H1 (cell line): ENCODE data around the gene PDZK1IP1. TPM values are rescaled to one million over a fixed set of nuclear protein-coding genes. Genes with fewer than 3 reads are reported as not detected.

ENCODE experiments used
- CTCF ChIA-PET: fragments of 300-600 bp; sonication (Branson Sonifier 250); formaldehyde crosslinking; loops from one replicate; lab custom pipeline; 2021; ENCODE audit not compliant: partially characterized antibody; lab: Charles Lee
- POLR2A ChIA-PET: fragments of 300-600 bp; sonication (Branson Sonifier 250); formaldehyde crosslinking; loops from one replicate; lab custom pipeline; 2021; ENCODE audit warnings: inconsistent platforms; ENCODE audit not compliant: partially characterized antibody; lab: Charles Lee
- DNase-seq, 2 experiments: peaks; one replicate each; pipeline versions ENCODE4 v3.0.0 to v3.0.0-alpha.2; 2010 to 2022; ENCODE audit warnings: low spot score in 2 of 2, low read depth in 1 of 2, mixed read lengths in 1 of 2
- FAIRE-seq: peaks from 2 replicates; lab custom pipeline; 2011; peaks lifted over from hg19 to GRCh38; lab: Jason Lieb, UNC
- H2AFZ ChIP-seq: 2 replicates; pipeline ENCODE4 v1.8.1; 2012; ENCODE audit warnings: low read length, inconsistent platforms
- H2AK5ac ChIP-seq: 2 replicates; pipeline ENCODE4 v1.6.1; 2013; ENCODE audit warnings: low read depth, low read length
- H2BK120ac ChIP-seq: replicated peaks from 2 replicates; pipeline ENCODE3; 2013; ENCODE audit warnings: low read depth, low read length, inconsistent platforms
- H2BK12ac ChIP-seq: 2 replicates; pipeline ENCODE4 v1.6.1; 2013; ENCODE audit warnings: low read depth, low read length
- H2BK15ac ChIP-seq: 2 replicates; pipeline ENCODE4 v1.6.1; 2013; ENCODE audit warnings: low read length
- H2BK20ac ChIP-seq: 2 replicates; pipeline ENCODE4 v1.6.1; 2013; ENCODE audit warnings: low read length
- H2BK5ac ChIP-seq: 2 replicates; pipeline ENCODE4 v1.6.1; 2013; ENCODE audit warnings: low read depth, low read length
- H3K14ac ChIP-seq: 2 replicates; pipeline ENCODE4 v1.6.1; 2013; ENCODE audit warnings: inconsistent platforms; ENCODE audit not compliant: insufficient read length
- H3K18ac ChIP-seq: 2 replicates; pipeline ENCODE4 v1.6.1; 2013; ENCODE audit warnings: low read length; ENCODE audit errors: extremely low read depth
- H3K23ac ChIP-seq: 2 replicates; pipeline ENCODE4 v1.6.1; 2013; ENCODE audit warnings: inconsistent platforms; ENCODE audit not compliant: insufficient read length
- H3K23me2 ChIP-seq: 2 replicates; pipeline ENCODE4 v1.6.1; 2013; ENCODE audit warnings: low read depth, low read length
- H3K27ac ChIP-seq: 2 replicates; pipeline ENCODE4 v1.6.1; 2011; ENCODE audit warnings: low read depth, low read length, inconsistent platforms
- H3K27me3 ChIP-seq, 4 experiments: replicated peaks in 1 of 4; 1 replicate in 1 of 4; 2 replicates in 3 of 4; pipeline versions ENCODE4 v1.6.1 to v1.8.1; 2011 to 2013; ENCODE audit warnings: low read length in 3 of 4, mild to moderate bottlenecking in 3 of 4, inconsistent platforms in 2 of 4, mixed read lengths in 2 of 4, moderate library complexity in 1 of 4; ENCODE audit not compliant: control insufficient read depth in 3 of 4, insufficient read depth in 3 of 4; ENCODE audit errors: extremely low read depth in 1 of 4
- H3K36me3 ChIP-seq, 4 experiments: 2 replicates each; pipeline versions ENCODE4 v1.6.1 to v1.8.1; 2011 to 2013; ENCODE audit warnings: mild to moderate bottlenecking in 4 of 4, low read length in 3 of 4, moderate library complexity in 2 of 4, control low read depth in 1 of 4, inconsistent platforms in 1 of 4; ENCODE audit not compliant: insufficient read depth in 4 of 4, control insufficient read depth in 2 of 4
- H3K4ac ChIP-seq: replicated peaks from 2 replicates; pipeline ENCODE3; 2013; ENCODE audit warnings: low read length, low read depth, mixed read lengths, inconsistent platforms; ENCODE audit not compliant: insufficient read length
- H3K4me1 ChIP-seq, 4 experiments: replicated peaks in 1 of 4; 1 replicate in 1 of 4; 2 replicates in 3 of 4; pipeline versions ENCODE4 v1.6.1 to v1.8.1; 2011 to 2013; ENCODE audit warnings: low read length in 3 of 4, inconsistent platforms in 2 of 4, mixed read lengths in 1 of 4; ENCODE audit not compliant: insufficient read depth in 4 of 4, control insufficient read depth in 3 of 4
- H3K4me2 ChIP-seq, 2 experiments: 2 replicates each; pipeline versions ENCODE4 v1.6.1 to v1.8.1; 2011 to 2013; ENCODE audit warnings: low read depth in 2 of 2, low read length in 2 of 2, control low read depth in 1 of 2, inconsistent platforms in 1 of 2, mild to moderate bottlenecking in 1 of 2; ENCODE audit not compliant: insufficient read depth in 1 of 2
- H3K4me3 ChIP-seq, 4 experiments: fragments of 200-600, 300-600 bp in 1 of 4; sonication (generic), shearing (Covaris generic), sonication (Bioruptor Twin) in 1 of 4; 2 replicates each; pipeline versions ENCODE4 v1.5.1 to v1.8.1; 2011 to 2016; ENCODE audit warnings: low read length in 4 of 4, low read depth in 3 of 4, control low read depth in 2 of 4, inconsistent platforms in 2 of 4, mild to moderate bottlenecking in 2 of 4, mixed read lengths in 1 of 4, moderate library complexity in 1 of 4; ENCODE audit not compliant: insufficient read depth in 2 of 4; ENCODE audit errors: extremely low read depth in 1 of 4
- H3K56ac ChIP-seq: replicated peaks from 2 replicates; pipeline ENCODE3; 2013; ENCODE audit warnings: low read depth, mild to moderate bottlenecking, mixed read lengths, low read length, inconsistent platforms; ENCODE audit not compliant: insufficient read length
- H3K79me1 ChIP-seq: 2 replicates; pipeline ENCODE4 v1.6.1; 2013; ENCODE audit warnings: low read depth, low read length, control low read depth
- H3K79me2 ChIP-seq, 2 experiments: 2 replicates each; pipeline versions ENCODE4 v1.6.1 to v1.8.1; 2012 to 2013; ENCODE audit warnings: low read length in 2 of 2, mild to moderate bottlenecking in 2 of 2, inconsistent platforms in 1 of 2; ENCODE audit not compliant: insufficient read depth in 2 of 2, control insufficient read depth in 1 of 2
- H3K9ac ChIP-seq, 4 experiments: replicated peaks in 1 of 4; 1 replicate in 1 of 4; 2 replicates in 3 of 4; pipeline versions ENCODE4 v1.6.1 to v1.8.1; 2011 to 2013; ENCODE audit warnings: low read depth in 3 of 4, low read length in 3 of 4, control low read depth in 2 of 4, mild to moderate bottlenecking in 2 of 4, moderate library complexity in 2 of 4, inconsistent platforms in 1 of 4; ENCODE audit errors: extremely low read depth in 1 of 4
- H3K9me3 ChIP-seq, 2 experiments: 2 replicates each; pipeline versions ENCODE4 v1.6.1 to v1.8.1; 2012 to 2013; ENCODE audit warnings: mild to moderate bottlenecking in 2 of 2, moderate library complexity in 2 of 2, control low read depth in 1 of 2, inconsistent platforms in 1 of 2, low read depth in 1 of 2, low read length in 1 of 2, mixed read lengths in 1 of 2; ENCODE audit not compliant: insufficient read depth in 2 of 2
- H4K20me1 ChIP-seq, 2 experiments: replicated peaks in 1 of 2; 2 replicates each; pipeline versions ENCODE3 to v1.8.1; 2011 to 2013; ENCODE audit warnings: inconsistent platforms in 2 of 2, low read length in 2 of 2, mild to moderate bottlenecking in 1 of 2; ENCODE audit not compliant: insufficient read depth in 2 of 2, control insufficient read depth in 1 of 2
- H4K5ac ChIP-seq: 2 replicates; pipeline ENCODE4 v1.6.1; 2013; ENCODE audit warnings: low read length, low read depth, mixed read lengths, inconsistent platforms; ENCODE audit not compliant: insufficient read length
- H4K8ac ChIP-seq: 2 replicates; pipeline ENCODE4 v1.8.0; 2013; ENCODE audit warnings: mild to moderate bottlenecking, moderate library complexity, low read length, inconsistent platforms; ENCODE audit not compliant: insufficient read depth; ENCODE audit errors: extremely low read depth
- H4K91ac ChIP-seq: replicated peaks from 2 replicates; pipeline ENCODE3; 2013; ENCODE audit warnings: low read length, mixed read lengths, inconsistent platforms; ENCODE audit not compliant: insufficient read length
- CHD1 ChIP-seq: IDR thresholded peaks from 2 replicates; pipeline ENCODE4 v1.6.1; 2012; ENCODE audit warnings: low read depth, low read length, improper control_type of control experiment
- HDAC2 ChIP-seq, 2 experiments: fragments of 300-600 bp in 1 of 2; sonication (generic) in 1 of 2; IDR thresholded peaks; 2 replicates each; pipeline ENCODE4 v1.6.1; 2011 to 2012; ENCODE audit warnings: low read depth in 2 of 2, low read length in 2 of 2, mild to moderate bottlenecking in 2 of 2, moderate library complexity in 2 of 2, borderline replicate concordance in 1 of 2, inconsistent platforms in 1 of 2
- NRF1 ChIP-seq: IDR thresholded peaks from 2 replicates; pipeline ENCODE4 v1.6.1; 2011; ENCODE audit warnings: mild to moderate bottlenecking, low read depth, low read length, improper control_type of control experiment
- POLR2A ChIP-seq, 2 experiments: IDR thresholded peaks; 1 replicate in 1 of 2; 2 replicates in 1 of 2; pipeline ENCODE4 v1.6.1; 2011; ENCODE audit warnings: low read depth in 2 of 2, low read length in 2 of 2, mild to moderate bottlenecking in 2 of 2; ENCODE audit errors: control extremely low read depth in 1 of 2
- RAD21 ChIP-seq, 2 experiments: IDR thresholded peaks in 1 of 2; conservative IDR thresholded peaks in 1 of 2; 2 replicates each; pipeline ENCODE4 v1.6.1; 2011; ENCODE audit warnings: low read depth in 2 of 2, low read length in 2 of 2, improper control_type of control experiment in 1 of 2, inconsistent platforms in 1 of 2, mild to moderate bottlenecking in 1 of 2, moderate library complexity in 1 of 2
- SIX5 ChIP-seq: IDR thresholded peaks from 2 replicates; pipeline ENCODE4 v1.6.1; 2011; ENCODE audit warnings: mild to moderate bottlenecking, low read depth, low read length
- SP4 ChIP-seq: IDR thresholded peaks from 2 replicates; pipeline ENCODE4 v1.6.1; 2012; ENCODE audit warnings: low read length, inconsistent platforms
- SUZ12 ChIP-seq: fragments of 200-600 bp; sonication (generic); IDR thresholded peaks from 2 replicates; pipeline ENCODE4 v1.6.1; 2012; ENCODE audit warnings: mild to moderate bottlenecking, inconsistent platforms, low read length, moderate library complexity, mixed read lengths
- TEAD4 ChIP-seq: IDR thresholded peaks from 2 replicates; pipeline ENCODE4 v1.6.1; 2012; ENCODE audit warnings: low read depth, low read length, inconsistent platforms, mixed read lengths
- WGBS, 2 experiments: shearing (Covaris generic) in 1 of 2; methylation state at CpG; one replicate each; pipeline versions ENCODE4 v1.1.6 to v1.1.7; 2013 to 2015; ENCODE audit warnings: low lambda C conversion rate in 2 of 2, mixed read lengths in 2 of 2, inconsistent platforms in 1 of 2, low coverage in 1 of 2, missing lambda C conversion rate in 1 of 2; ENCODE audit not compliant: insufficient replicate concordance in 2 of 2, insufficient coverage in 1 of 2, insufficient read length in 1 of 2; ENCODE audit errors: extremely low coverage in 1 of 2, missing lambda C conversion rate in 1 of 2; 5-methylcytosine and 5-hydroxymethylcytosine counted together
- polyA plus RNA-seq, 7 experiments: library from polyadenylated mRNA; depleted of rRNA in 3 of 7; stranded (reverse) in 5 of 7; unstranded in 2 of 7; fragments of >200 nt in 5 of 7; fragments of 200-250 nt in 2 of 7; gene quantifications; 1 replicate in 5 of 7; 2 replicates in 1 of 7; 4 replicates in 1 of 7; pipeline versions ENCODE4 v1.2.1 to v1.2.3, GENCODE V29; 2011 to 2013; ENCODE audit warnings: missing spikeins in 2 of 7, mixed read lengths in 2 of 7
- total RNA-seq: library from RNA; stranded (reverse); fragmentation: NEBNext Ultra II Directional; extraction: Animal tissue kit (Norgen Biotek cat#: 25700); gene quantifications from 2 replicates; pipeline ENCODE4 v1.2.1, GENCODE V29; 2021
- TF ChIP-seq, protein P1 (sequence below): IDR thresholded peaks from 2 replicates; pipeline ENCODE4 v1.6.1; 2011; ENCODE audit warnings: low read length, improper control_type of control experiment

Gene PDZK1IP1
- total and polyA plus RNA-seq, 2 of the 8 experiments (the other 6 are each of a cell fraction or from before 2014, with no cell fraction given) = 0.17 TPM; not detected in 1

DNA sequence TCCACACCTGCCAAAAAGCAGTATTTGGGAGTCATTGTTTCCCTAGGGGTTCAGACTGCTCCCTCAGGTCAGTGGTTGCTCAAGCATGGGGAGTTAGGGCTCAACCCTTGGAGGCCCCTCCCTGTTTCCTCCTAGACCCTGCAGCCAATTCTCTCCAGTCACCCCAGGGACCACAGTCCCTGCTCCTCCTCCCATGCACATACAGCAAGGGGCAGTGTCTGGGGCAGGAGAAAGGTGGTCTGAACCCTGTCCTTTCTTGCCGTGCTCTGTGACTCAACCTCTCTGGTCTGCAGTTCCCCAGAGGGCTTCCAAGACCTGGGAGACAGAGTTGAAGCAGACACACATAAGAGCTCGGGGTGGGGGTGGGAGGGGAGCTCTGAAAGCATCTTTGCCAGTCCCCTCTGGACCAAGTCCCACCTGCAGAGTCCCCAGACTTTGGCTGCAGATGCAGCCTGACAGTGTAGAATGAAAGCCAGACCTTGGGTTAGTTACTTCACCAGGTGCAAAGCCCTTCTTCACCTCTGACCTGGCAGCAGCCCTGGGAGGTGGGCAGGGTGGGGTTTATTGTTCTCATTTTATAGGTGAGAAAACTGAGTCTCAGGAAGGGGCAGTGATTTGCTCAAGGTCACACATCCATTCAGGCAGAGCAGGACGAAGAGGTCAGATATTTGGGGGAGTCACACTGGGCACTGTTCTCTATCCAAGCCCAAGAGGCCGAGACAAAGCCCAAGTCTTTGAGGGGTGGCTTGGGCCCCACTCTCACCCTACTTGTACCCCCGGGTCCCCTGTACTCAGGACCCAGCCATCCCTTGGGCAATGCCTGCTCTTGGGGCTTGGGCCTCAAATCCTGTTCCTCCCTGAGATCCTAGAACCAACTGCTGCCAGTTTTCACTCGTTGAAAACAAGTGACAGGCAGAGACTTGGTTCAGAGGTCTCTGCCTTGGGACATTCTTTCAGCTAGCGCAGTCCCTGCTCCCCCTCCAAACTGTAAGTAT, 748 bp downstream of the PDZK1IP1 start:
- 80% methylated on average over 6 of the region's 7 CpGs; no CpG with 5 or more reads in 1 of the 2 experiments for WGBS, 2 experiments
- ChIA-PET POLR2A (interaction anchor here (0.8 to 1.5 kb wide), 2 partner anchors 8 to 10 kb away, joined by 3 to 4 read pairs; no protein-coding TSS in a partner anchor), CTCF (interaction anchor here (1.1 to 14.4 kb wide), 5 partner anchors 8 to 75 kb away, joined by 3 to 207 read pairs (median 153); no protein-coding TSS in a partner anchor)
- Histone ChIP-seq H3K18ac (no peak overlapping the region), H3K4me2 (no peak overlapping the region), H3K23ac (no peak overlapping the region), H4K5ac (no peak overlapping the region), H4K91ac (no peak overlapping the region), H3K23me2 (peaks cover 5% of the 10 kb centered on the region; the same call in 1 of the 2 replicates), H3K4ac (no peak overlapping the region), H2BK120ac (no peak overlapping the region), H3K79me1 (no peaks in the 10 kb centered on the region), H4K20me1 (no peaks in the 10 kb centered on the region), H3K27me3 (peaks cover 0 to 6% (median 3%) of the 10 kb centered on the region in 4 experiments; a peak in 3 of 7 replicates), H2BK15ac (0 out of 2 replicates have a peak overlapping the region, but pooled peaks have one; percentile 10), H3K36me3 (no peaks in the 10 kb centered on the region), H2AFZ (no peak overlapping the region), H4K8ac (no peak overlapping the region; the same call in 1 of the 2 replicates), H3K79me2 (no peaks in the 10 kb centered on the region), H2BK12ac (no peak overlapping the region), H2BK20ac (no peak overlapping the region), H3K56ac (no peak overlapping the region), H3K4me1 (peaks cover 5 to 20% (median 11%) of the 10 kb centered on the region in 4 experiments), H3K14ac (no peak overlapping the region), H3K9ac (no peak overlapping the region), H2AK5ac (no peak overlapping the region), H3K9me3 (no peaks in the 10 kb centered on the region), H3K27ac (no peak overlapping the region), H2BK5ac (no peak overlapping the region), H3K4me3 (no peak overlapping the region)
- FAIRE-seq = no peak
- peak in 1 of 2 experiments; percentile 11 for DNase-seq
- TF ChIP-seq POLR2A (IDR thresholded peaks at IDR 0.05; ENCODE audit: control extremely low read depth in 1 of 2, low read depth in 2 of 2, low read length in 2 of 2) = no peak
- TF ChIP-seq NRF1 = no peak
- no peak for TF ChIP-seq CHD1
- no peak for TF ChIP-seq SIX5
- TF ChIP-seq SUZ12 = no peak
- TF ChIP-seq RAD21 (IDR thresholded peaks at IDR 0.05 in 1 of 2, conservative IDR thresholded peaks at IDR 0.05 in 1 of 2; ENCODE audit: low read depth in 2 of 2, low read length in 2 of 2) = no peak
- no peak for TF ChIP-seq TEAD4
- TF ChIP-seq HDAC2 (IDR thresholded peaks at IDR 0.05; ENCODE audit: borderline replicate concordance in 1 of 2, low read depth in 2 of 2, low read length in 2 of 2) = no peak
- TF ChIP-seq SP4 = no peak
- TF ChIP-seq, protein P1, sequence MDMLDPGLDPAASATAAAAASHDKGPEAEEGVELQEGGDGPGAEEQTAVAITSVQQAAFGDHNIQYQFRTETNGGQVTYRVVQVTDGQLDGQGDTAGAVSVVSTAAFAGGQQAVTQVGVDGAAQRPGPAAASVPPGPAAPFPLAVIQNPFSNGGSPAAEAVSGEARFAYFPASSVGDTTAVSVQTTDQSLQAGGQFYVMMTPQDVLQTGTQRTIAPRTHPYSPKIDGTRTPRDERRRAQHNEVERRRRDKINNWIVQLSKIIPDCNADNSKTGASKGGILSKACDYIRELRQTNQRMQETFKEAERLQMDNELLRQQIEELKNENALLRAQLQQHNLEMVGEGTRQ = no peak
